ENCODE measurements around the gene SLC9B2. TPM values are rescaled to one million over a fixed set of nuclear protein-coding genes. Genes with fewer than 3 reads are reported as not detected.
"Not testable (repeated sequence)": the region's sequence is repeated elsewhere in the genome, so short reads cannot be mapped to it uniquely, and the experiment has no call there.

Gene SLC9B2
- total RNA-seq, 2 experiments from 2014 or later: 26.5 to 36.5 TPM

GRCh38 chr4:103008875-103009729 lies 67.5 kb downstream of the SLC9B2 start:
- ChIA-PET POLR2A (interaction anchor here (0.5 to 0.9 kb wide), 4 partner anchors 11 to 577 kb away, joined by 3 to 5 read pairs (median 3); partner anchors contain the start of gene SLC9B1), CTCF (ENCODE audit: unreplicated experiment) (interaction anchor here (0.6 kb wide), 1 partner anchor 83 kb away, joined by 3 read pairs; no protein-coding TSS in a partner anchor)
- Histone ChIP-seq H3K4me3 (ENCODE audit: low read depth, low read length, poor library complexity, severe bottlenecking) (no peak overlapping the region), H3K9me3 (ENCODE audit: low read length) (no peaks in the 10 kb centered on the region), H2AFZ (ENCODE audit: low read length) (no peak overlapping the region), H3K4me2 (ENCODE audit: low read length) (no peak overlapping the region), H3K9me2 (ENCODE audit: insufficient read depth, low read length) (no peaks in the 10 kb centered on the region), H3K27ac (ENCODE audit: low read depth, low read length, poor library complexity, severe bottlenecking) (no peak overlapping the region), H3K36me3 (ENCODE audit: insufficient read depth, low read length) (no peaks in the 10 kb centered on the region), H3K4me1 (ENCODE audit: insufficient read depth, low read length, poor library complexity, severe bottlenecking) (no peaks in the 10 kb centered on the region), H4K20me1 (ENCODE audit: insufficient read depth, low read length) (no peaks in the 10 kb centered on the region), H3K79me2 (ENCODE audit: insufficient read depth, low read depth, low read length) (no peaks in the 10 kb centered on the region)
- DNase-seq (ENCODE audit: low spot score): peak; percentile 75
- TF ChIP-seq EZH2phosphoT487 (IDR thresholded peaks at IDR 0.05; ENCODE audit: borderline replicate concordance, low read depth, low read length): no peak
- TF ChIP-seq, protein P1, sequence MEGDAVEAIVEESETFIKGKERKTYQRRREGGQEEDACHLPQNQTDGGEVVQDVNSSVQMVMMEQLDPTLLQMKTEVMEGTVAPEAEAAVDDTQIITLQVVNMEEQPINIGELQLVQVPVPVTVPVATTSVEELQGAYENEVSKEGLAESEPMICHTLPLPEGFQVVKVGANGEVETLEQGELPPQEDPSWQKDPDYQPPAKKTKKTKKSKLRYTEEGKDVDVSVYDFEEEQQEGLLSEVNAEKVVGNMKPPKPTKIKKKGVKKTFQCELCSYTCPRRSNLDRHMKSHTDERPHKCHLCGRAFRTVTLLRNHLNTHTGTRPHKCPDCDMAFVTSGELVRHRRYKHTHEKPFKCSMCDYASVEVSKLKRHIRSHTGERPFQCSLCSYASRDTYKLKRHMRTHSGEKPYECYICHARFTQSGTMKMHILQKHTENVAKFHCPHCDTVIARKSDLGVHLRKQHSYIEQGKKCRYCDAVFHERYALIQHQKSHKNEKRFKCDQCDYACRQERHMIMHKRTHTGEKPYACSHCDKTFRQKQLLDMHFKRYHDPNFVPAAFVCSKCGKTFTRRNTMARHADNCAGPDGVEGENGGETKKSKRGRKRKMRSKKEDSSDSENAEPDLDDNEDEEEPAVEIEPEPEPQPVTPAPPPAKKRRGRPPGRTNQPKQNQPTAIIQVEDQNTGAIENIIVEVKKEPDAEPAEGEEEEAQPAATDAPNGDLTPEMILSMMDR (conservative IDR thresholded peaks at IDR 0.05; ENCODE audit: low read length): peak; percentile 91
- no TSS peak for BruUV-seq (replicated peaks)
- intact Hi-C loops (cut with micrococcal nuclease; ENCODE audit: unreplicated experiment): loop anchor here (1.0 to 5.0 kb wide), 4 partner anchors 82 to 560 kb away; partner anchors contain the start of gene UBE2D3

GRCh38 chr4:103002551-103002950 lies 74.0 kb downstream of the SLC9B2 start:
- Histone ChIP-seq H3K79me2 (ENCODE audit: insufficient read depth, low read depth, low read length) (no peaks in the 10 kb centered on the region), H3K4me2 (ENCODE audit: low read length) (no peak overlapping the region), H3K9me3 (ENCODE audit: low read length) (no peaks in the 10 kb centered on the region), H3K36me3 (ENCODE audit: insufficient read depth, low read length) (no peaks in the 10 kb centered on the region), H3K4me1 (ENCODE audit: insufficient read depth, low read length, poor library complexity, severe bottlenecking) (no peaks in the 10 kb centered on the region), H3K27ac (ENCODE audit: low read depth, low read length, poor library complexity, severe bottlenecking) (no peak overlapping the region), H3K9me2 (ENCODE audit: insufficient read depth, low read length) (no peaks in the 10 kb centered on the region), H2AFZ (ENCODE audit: low read length) (no peak overlapping the region), H3K4me3 (ENCODE audit: low read depth, low read length, poor library complexity, severe bottlenecking) (no peak overlapping the region), H4K20me1 (ENCODE audit: insufficient read depth, low read length) (no peaks in the 10 kb centered on the region)
- TF ChIP-seq, protein P1 (conservative IDR thresholded peaks at IDR 0.05; ENCODE audit: low read length): no peak
- no peak for TF ChIP-seq EZH2phosphoT487 (IDR thresholded peaks at IDR 0.05; ENCODE audit: borderline replicate concordance, low read depth, low read length)
- no peak for DNase-seq (ENCODE audit: low spot score)
- intact Hi-C loops (cut with micrococcal nuclease; ENCODE audit: unreplicated experiment): no loop called here
- ChIA-PET CTCF (ENCODE audit: unreplicated experiment) (no interaction called here), POLR2A (no interaction called here)
- BruUV-seq (replicated peaks): no TSS peak

DNA sequence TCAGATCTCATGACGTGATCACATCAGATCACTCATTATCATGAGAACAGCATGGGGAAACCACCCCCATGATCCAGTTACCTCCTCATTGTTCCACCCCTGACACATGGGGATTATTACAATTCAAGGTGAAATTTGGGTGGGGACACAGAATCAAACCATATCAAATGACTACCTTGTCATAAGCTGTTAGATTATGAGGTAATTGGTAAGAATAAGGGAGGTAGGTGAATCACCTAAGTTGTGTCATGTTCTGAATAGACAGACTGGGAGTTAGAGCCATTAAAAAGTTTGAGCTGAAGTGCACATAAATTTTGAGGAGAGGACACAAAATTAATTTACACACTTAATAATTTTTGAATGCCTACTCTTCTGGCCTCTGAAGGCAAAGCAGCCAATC lies 81.8 kb downstream of the SLC9B2 start:
- no peaks in the 10 kb centered on the region for H3K36me3 ChIP-seq (ENCODE audit: insufficient read depth, low read length)
- TF ChIP-seq, protein P1 (conservative IDR thresholded peaks at IDR 0.05; ENCODE audit: low read length): no peak
- no peak for TF ChIP-seq EZH2phosphoT487 (IDR thresholded peaks at IDR 0.05; ENCODE audit: borderline replicate concordance, low read depth, low read length)
- CTCF ChIA-PET (ENCODE audit: unreplicated experiment): no interaction called here

GRCh38 chr4:102993985-102994384 lies 82.6 kb downstream of the SLC9B2 start:
- H3K4me3 ChIP-seq (ENCODE audit: low read depth, low read length, poor library complexity, severe bottlenecking); intact Hi-C loops (cut with micrococcal nuclease; ENCODE audit: unreplicated experiment); H3K27ac ChIP-seq (ENCODE audit: low read depth, low read length, poor library complexity, severe bottlenecking); DNase-seq (ENCODE audit: low spot score); H3K36me3 ChIP-seq (ENCODE audit: insufficient read depth, low read length); H3K79me2 ChIP-seq (ENCODE audit: insufficient read depth, low read depth, low read length); CTCF ChIA-PET (ENCODE audit: unreplicated experiment); H3K4me1 ChIP-seq (ENCODE audit: insufficient read depth, low read length, poor library complexity, severe bottlenecking); H3K9me2 ChIP-seq (ENCODE audit: insufficient read depth, low read length); H4K20me1 ChIP-seq (ENCODE audit: insufficient read depth, low read length); H2AFZ ChIP-seq (ENCODE audit: low read length); H3K4me2 ChIP-seq (ENCODE audit: low read length); POLR2A ChIA-PET; BruUV-seq (replicated peaks); H3K9me3 ChIP-seq (ENCODE audit: low read length): not testable (repeated sequence)

More for the DNA sequence above, 81.8 kb downstream of the SLC9B2 start:
- Histone ChIP-seq H2AFZ (ENCODE audit: low read length) (no peak overlapping the region), H3K4me1 (ENCODE audit: insufficient read depth, low read length, poor library complexity, severe bottlenecking) (no peaks in the 10 kb centered on the region), H3K9me2 (ENCODE audit: insufficient read depth, low read length) (no peaks in the 10 kb centered on the region), H3K4me3 (ENCODE audit: low read depth, low read length, poor library complexity, severe bottlenecking) (no peak overlapping the region), H3K4me2 (ENCODE audit: low read length) (no peak overlapping the region), H3K79me2 (ENCODE audit: insufficient read depth, low read depth, low read length) (no peaks in the 10 kb centered on the region), H3K9me3 (ENCODE audit: low read length) (0 out of 2 replicates have a peak, but pooled peaks cover 7% of the 10 kb centered on the region), H4K20me1 (ENCODE audit: insufficient read depth, low read length) (no peaks in the 10 kb centered on the region), H3K27ac (ENCODE audit: low read depth, low read length, poor library complexity, severe bottlenecking) (no peak overlapping the region)
- no TSS peak for BruUV-seq (replicated peaks)
- intact Hi-C loops (cut with micrococcal nuclease; ENCODE audit: unreplicated experiment): no loop called here
- no peak for DNase-seq (ENCODE audit: low spot score)
- POLR2A ChIA-PET: no interaction called here

Measured in OCI-LY7 (cell line).